DMS79 treated with DMSO at 0.1 percent for 48 hours (cell line): ENCODE results near the gene RNASE7.
A peak's percentile ranks its signal among the peaks of the same experiment; 100 is the strongest.

Experiments
- DNase-seq: peaks from one replicate; lab custom pipeline; 2025; lab: John Stamatoyannopoulos, UW

RNASE7 gene

GRCh38 chr14:21086908-21087293 is 44.7 kb downstream of the RNASE7 start:
- DNase-seq, result no peak

GRCh38 chr14:21087294-21088091 is 45.3 kb downstream of the RNASE7 start:
- DNase-seq, result peak; percentile 83

- DNase-seq, result no peak
Observed at GRCh38 chr14:21088687-21089086, 46.5 kb downstream of the RNASE7 start.

- DNase-seq, result no peak
Observed at GRCh38 chr14:21089271-21089670, 47.1 kb downstream of the RNASE7 start.

- no peak for DNase-seq
Observed at GRCh38 chr14:21089877-21090193, 47.7 kb downstream of the RNASE7 start.

- DNase-seq, result no peak
Observed at GRCh38 chr14:21090194-21090939, 48.2 kb downstream of the RNASE7 start.

GRCh38 chr14:21090940-21091663 is 48.9 kb downstream of the RNASE7 start:
- DNase-seq, result no peak

GRCh38 chr14:21091821-21092272 is 49.7 kb downstream of the RNASE7 start:
- no peak for DNase-seq

GRCh38 chr14:21092273-21093011 is 50.3 kb downstream of the RNASE7 start:
- DNase-seq, result peak; percentile 57

GRCh38 chr14:21093018-21093417 is 50.9 kb downstream of the RNASE7 start:
- DNase-seq, result no peak
